ENCODE measurements around the gene APOM.

The APOM gene

GRCh38 chr6:31655349-31656237 lies at the start of gene APOM:
Gene APOM (plus strand): TSS chr6:31655894. CDS start chr6:31655967, 73 bp downstream.
- no peak for DNase-seq

GRCh38 chr6:31607317-31607716 lies 48.4 kb upstream of the APOM start:
- DNase-seq = no peak

- no peak for DNase-seq
Observed at GRCh38 chr6:31609519-31610406, 45.9 kb upstream of the APOM start.

GRCh38 chr6:31610968-31611367 lies 44.7 kb upstream of the APOM start:
- DNase-seq = no peak

- DNase-seq = peak in 1 of 2 experiments; percentile 33
Observed at GRCh38 chr6:31614075-31614619, 41.5 kb upstream of the APOM start.

GRCh38 chr6:31614684-31615578 lies 40.8 kb upstream of the APOM start, which contains the start of gene AIF1:
Gene AIF1 (plus strand): TSS chr6:31615234. CDS start chr6:31615330, 96 bp downstream.
- peak; percentile 73 to 82 for DNase-seq

GRCh38 chr6:31615748-31616147 lies 39.9 kb upstream of the APOM start:
- peak; percentile 97 to 98 for DNase-seq

GRCh38 chr6:31617010-31617409 lies 38.7 kb upstream of the APOM start:
- no peak for DNase-seq

- DNase-seq = peak; percentile 99
Observed at GRCh38 chr6:31619805-31620585, 35.7 kb upstream of the APOM start.

- peak; percentile 69 to 81 for DNase-seq
Observed at GRCh38 chr6:31620586-31621319, 34.9 kb upstream of the APOM start, which contains the start of gene PRRC2A. Gene PRRC2A (plus strand): TSS chr6:31620715. CDS start chr6:31622790, 2,075 bp downstream.

- no peak for DNase-seq
Observed at GRCh38 chr6:31621320-31621939, 34.3 kb upstream of the APOM start.

GRCh38 chr6:31621991-31622390 lies 33.7 kb upstream of the APOM start:
- no peak for DNase-seq

GRCh38 chr6:31622684-31623091 lies 33.0 kb upstream of the APOM start:
- DNase-seq = peak; percentile 22 to 38

GRCh38 chr6:31624070-31624469 lies 31.6 kb upstream of the APOM start:
- no peak for DNase-seq

- no peak for DNase-seq
Observed at GRCh38 chr6:31626952-31627351, 28.7 kb upstream of the APOM start.

- DNase-seq = no peak
Observed at GRCh38 chr6:31627690-31628287, 27.9 kb upstream of the APOM start.

GRCh38 chr6:31629014-31629413 lies 26.7 kb upstream of the APOM start:
- DNase-seq = no peak

- no peak for DNase-seq
Observed at GRCh38 chr6:31630177-31630934, 25.3 kb upstream of the APOM start.

GRCh38 chr6:31631209-31631608 lies 24.5 kb upstream of the APOM start:
- DNase-seq = no peak
